Upper lobe of left lung (tissue), 4 donors: ENCODE results near the gene CCNO.

Experiments
- CTCF ChIP-seq, 6 experiments: fragments of 450-650 bp in 4 of 6; fragments of 200-600 bp in 2 of 6; sonication (generic) in 2 of 6; IDR thresholded peaks; one replicate each; pipeline ENCODE4 v1.5.1; 2016 to 2019; ENCODE audit warnings: antibody characterized with exemption in 6 of 6
- EP300 ChIP-seq, 4 donors: sonication (generic); formaldehyde crosslinking; IDR thresholded peaks; one replicate each; pipeline ENCODE4 v1.5.1; 2017; ENCODE audit warnings: antibody characterized with exemption in 4 of 4, control low read depth in 2 of 4
- POLR2A ChIP-seq, 4 donors: fragments of 450-650 bp; IDR thresholded peaks; one replicate each; pipeline ENCODE4 v1.5.1; 2016 to 2017; ENCODE audit warnings: antibody characterized with exemption in 4 of 4, mild to moderate bottlenecking in 2 of 4

GRCh38 chr5:55205001-55205400 lies 28.4 kb downstream of the CCNO start:
- TF ChIP-seq POLR2A (IDR thresholded peaks at IDR 0.05) (no peak), EP300 (IDR thresholded peaks at IDR 0.05) (no peak), CTCF (IDR thresholded peaks at IDR 0.05) (no peak)
